Measurements from ENCODE around the gene WDR37. TPM values are rescaled to one million over a fixed set of nuclear protein-coding genes. Genes with fewer than 3 reads are reported as not detected.

Gene WDR37
- total RNA-seq, 1 experiment from 2014 or later, result 9.6 TPM

DNA sequence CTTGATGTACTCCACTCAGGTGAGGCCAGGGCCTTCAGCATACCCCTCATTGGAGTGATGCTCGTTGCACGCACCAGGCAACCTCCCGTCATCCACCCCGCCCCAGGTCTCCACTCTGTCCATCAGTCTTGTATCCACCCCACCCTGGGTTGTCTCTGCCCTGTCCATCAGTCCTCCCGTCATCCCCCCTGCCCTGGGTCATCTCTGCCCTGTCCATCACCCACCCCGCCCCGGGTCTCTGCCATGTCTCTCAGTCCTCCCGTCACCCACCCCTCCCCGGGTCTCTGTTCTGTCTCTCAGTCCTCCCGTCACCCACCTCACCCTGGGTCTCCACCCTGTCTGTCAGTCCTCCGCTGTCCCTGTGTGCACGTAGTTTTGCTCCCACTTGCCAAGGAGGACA lies 59.9 kb downstream of the WDR37 start:
- no peak overlapping the region for H3K4me3 ChIP-seq (ENCODE audit: low read depth in 2 of 2, low read length in 2 of 2)
- H3K27ac ChIP-seq (ENCODE audit: low read length), result no peak overlapping the region
- in situ Hi-C loops (cut with HindIII; ENCODE audit: low pct_unique_long_range_greater_than_20kb, low sequenced_read_pairs) (no loop called here), intact Hi-C loops (cut with micrococcal nuclease; ENCODE audit: unreplicated experiment) (no loop called here)
- no peaks in the 10 kb centered on the region for H3K27me3 ChIP-seq (ENCODE audit: control insufficient read depth, insufficient read depth, low read length)
- no peak for TF ChIP-seq SIN3A (IDR thresholded peaks at IDR 0.05; ENCODE audit: borderline replicate concordance, insufficient read depth, low read depth, low read length)
- no peak for TF ChIP-seq POLR2AphosphoS5 (IDR thresholded peaks at IDR 0.05; ENCODE audit: low read depth, low read length)
- TF ChIP-seq TCF7L2 (IDR thresholded peaks at IDR 0.05; ENCODE audit: low read depth, low read length), result no peak
- TF ChIP-seq, protein P1, sequence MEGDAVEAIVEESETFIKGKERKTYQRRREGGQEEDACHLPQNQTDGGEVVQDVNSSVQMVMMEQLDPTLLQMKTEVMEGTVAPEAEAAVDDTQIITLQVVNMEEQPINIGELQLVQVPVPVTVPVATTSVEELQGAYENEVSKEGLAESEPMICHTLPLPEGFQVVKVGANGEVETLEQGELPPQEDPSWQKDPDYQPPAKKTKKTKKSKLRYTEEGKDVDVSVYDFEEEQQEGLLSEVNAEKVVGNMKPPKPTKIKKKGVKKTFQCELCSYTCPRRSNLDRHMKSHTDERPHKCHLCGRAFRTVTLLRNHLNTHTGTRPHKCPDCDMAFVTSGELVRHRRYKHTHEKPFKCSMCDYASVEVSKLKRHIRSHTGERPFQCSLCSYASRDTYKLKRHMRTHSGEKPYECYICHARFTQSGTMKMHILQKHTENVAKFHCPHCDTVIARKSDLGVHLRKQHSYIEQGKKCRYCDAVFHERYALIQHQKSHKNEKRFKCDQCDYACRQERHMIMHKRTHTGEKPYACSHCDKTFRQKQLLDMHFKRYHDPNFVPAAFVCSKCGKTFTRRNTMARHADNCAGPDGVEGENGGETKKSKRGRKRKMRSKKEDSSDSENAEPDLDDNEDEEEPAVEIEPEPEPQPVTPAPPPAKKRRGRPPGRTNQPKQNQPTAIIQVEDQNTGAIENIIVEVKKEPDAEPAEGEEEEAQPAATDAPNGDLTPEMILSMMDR (IDR thresholded peaks at IDR 0.05), result no peak
- TF ChIP-seq, protein P2, sequence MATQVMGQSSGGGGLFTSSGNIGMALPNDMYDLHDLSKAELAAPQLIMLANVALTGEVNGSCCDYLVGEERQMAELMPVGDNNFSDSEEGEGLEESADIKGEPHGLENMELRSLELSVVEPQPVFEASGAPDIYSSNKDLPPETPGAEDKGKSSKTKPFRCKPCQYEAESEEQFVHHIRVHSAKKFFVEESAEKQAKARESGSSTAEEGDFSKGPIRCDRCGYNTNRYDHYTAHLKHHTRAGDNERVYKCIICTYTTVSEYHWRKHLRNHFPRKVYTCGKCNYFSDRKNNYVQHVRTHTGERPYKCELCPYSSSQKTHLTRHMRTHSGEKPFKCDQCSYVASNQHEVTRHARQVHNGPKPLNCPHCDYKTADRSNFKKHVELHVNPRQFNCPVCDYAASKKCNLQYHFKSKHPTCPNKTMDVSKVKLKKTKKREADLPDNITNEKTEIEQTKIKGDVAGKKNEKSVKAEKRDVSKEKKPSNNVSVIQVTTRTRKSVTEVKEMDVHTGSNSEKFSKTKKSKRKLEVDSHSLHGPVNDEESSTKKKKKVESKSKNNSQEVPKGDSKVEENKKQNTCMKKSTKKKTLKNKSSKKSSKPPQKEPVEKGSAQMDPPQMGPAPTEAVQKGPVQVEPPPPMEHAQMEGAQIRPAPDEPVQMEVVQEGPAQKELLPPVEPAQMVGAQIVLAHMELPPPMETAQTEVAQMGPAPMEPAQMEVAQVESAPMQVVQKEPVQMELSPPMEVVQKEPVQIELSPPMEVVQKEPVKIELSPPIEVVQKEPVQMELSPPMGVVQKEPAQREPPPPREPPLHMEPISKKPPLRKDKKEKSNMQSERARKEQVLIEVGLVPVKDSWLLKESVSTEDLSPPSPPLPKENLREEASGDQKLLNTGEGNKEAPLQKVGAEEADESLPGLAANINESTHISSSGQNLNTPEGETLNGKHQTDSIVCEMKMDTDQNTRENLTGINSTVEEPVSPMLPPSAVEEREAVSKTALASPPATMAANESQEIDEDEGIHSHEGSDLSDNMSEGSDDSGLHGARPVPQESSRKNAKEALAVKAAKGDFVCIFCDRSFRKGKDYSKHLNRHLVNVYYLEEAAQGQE (IDR thresholded peaks at IDR 0.05; ENCODE audit: insufficient read depth in 1 of 2, low read depth in 2 of 2, low read length in 1 of 2), result no peak
- no peaks in the 10 kb centered on the region for H3K36me3 ChIP-seq (ENCODE audit: control insufficient read depth, insufficient read depth, low read length)
- H3K9me3 ChIP-seq (ENCODE audit: control insufficient read depth, insufficient read depth, low read depth, low read length), result no peaks in the 10 kb centered on the region
- no peak for ATAC-seq
- ChIA-PET CTCF (no interaction called here), POLR2A (no interaction called here)
- no peaks in the 10 kb centered on the region for H3K4me1 ChIP-seq (ENCODE audit: control insufficient read depth, insufficient read depth, low read length)
- no TSS peak for BruUV-seq (replicated peaks)
- no peak for DNase-seq (ENCODE audit: low read depth, low spot score)

DNA sequence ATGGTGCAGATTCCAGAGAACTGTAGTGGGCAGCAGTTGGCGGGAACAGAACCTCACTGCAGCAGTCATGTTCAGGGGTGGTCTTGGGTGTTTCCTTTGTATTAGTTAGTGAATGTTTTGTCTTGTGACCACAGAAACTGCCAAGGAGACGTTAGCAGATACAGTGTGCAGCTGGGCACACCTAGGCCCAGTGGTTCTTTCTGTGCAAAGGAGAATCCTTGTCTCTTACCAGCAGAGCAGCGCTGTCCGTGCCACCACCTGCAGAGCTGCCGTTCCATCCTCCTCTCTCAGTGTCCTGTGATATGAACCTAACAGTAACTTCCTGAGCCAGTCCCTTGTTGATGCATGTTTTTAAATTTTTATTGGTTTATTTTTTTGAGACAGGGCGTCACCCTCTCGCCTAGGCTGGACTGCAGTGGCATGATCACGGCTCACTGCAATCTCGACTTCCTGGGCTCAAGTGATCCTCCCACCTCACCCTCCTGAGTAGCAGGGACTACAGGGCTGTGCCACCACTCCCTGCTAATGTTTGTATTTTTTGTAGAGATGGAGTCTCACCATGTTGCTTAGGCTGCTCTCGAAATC lies 60.6 kb downstream of the WDR37 start:
- H3K4me1 ChIP-seq (ENCODE audit: control insufficient read depth, insufficient read depth, low read length), result no peaks in the 10 kb centered on the region
- intact Hi-C loops (cut with micrococcal nuclease; ENCODE audit: unreplicated experiment), result no loop called here
- TF ChIP-seq POLR2AphosphoS5 (IDR thresholded peaks at IDR 0.05; ENCODE audit: low read depth, low read length) (no peak), TCF7L2 (IDR thresholded peaks at IDR 0.05; ENCODE audit: low read depth, low read length) (no peak), SIN3A (IDR thresholded peaks at IDR 0.05; ENCODE audit: borderline replicate concordance, insufficient read depth, low read depth, low read length) (no peak)
- TF ChIP-seq, protein P1 (IDR thresholded peaks at IDR 0.05), result no peak
- TF ChIP-seq, protein P2 (IDR thresholded peaks at IDR 0.05; ENCODE audit: insufficient read depth in 1 of 2, low read depth in 2 of 2, low read length in 1 of 2), result no peak
- no peaks in the 10 kb centered on the region for H3K27me3 ChIP-seq (ENCODE audit: control insufficient read depth, insufficient read depth, low read length)
- DNase-seq (ENCODE audit: low read depth, low spot score) (no peak), ATAC-seq (no peak)
- POLR2A ChIA-PET, result no interaction called here
- H3K36me3 ChIP-seq (ENCODE audit: control insufficient read depth, insufficient read depth, low read length), result no peaks in the 10 kb centered on the region
- H3K4me3 ChIP-seq (ENCODE audit: low read depth in 2 of 2, low read length in 2 of 2), result no peak overlapping the region
- H3K9me3 ChIP-seq (ENCODE audit: control insufficient read depth, insufficient read depth, low read depth, low read length), result no peaks in the 10 kb centered on the region
- CTCF ChIA-PET, result no interaction called here
- in situ Hi-C loops (cut with HindIII; ENCODE audit: low pct_unique_long_range_greater_than_20kb, low sequenced_read_pairs), result no loop called here
- H3K27ac ChIP-seq (ENCODE audit: low read length), result no peak overlapping the region
- BruUV-seq (replicated peaks), result no TSS peak
